Suprapubic skin (tissue), 3 donors: ENCODE data around the gene FXYD4.
"Not testable (repeated sequence)": the region's sequence is repeated elsewhere in the genome, so short reads cannot be mapped to it uniquely, and the experiment has no call there.

Source experiments
- POLR2A ChIP-seq, 2 donors: fragments of 450-650 bp; IDR thresholded peaks; one replicate each; pipeline ENCODE4 v1.6.1; 2017; ENCODE audit warnings: antibody characterized with exemption in 2 of 2, mild to moderate bottlenecking in 2 of 2, moderate library complexity in 2 of 2
- TF ChIP-seq, protein P1 (sequence below), 2 donors: fragments of 200-600 bp in 1 of 2; fragments of 450-650 bp in 1 of 2; sonication (generic) in 1 of 2; IDR thresholded peaks; one replicate each; pipeline ENCODE4 v1.5.1; 2016 to 2019; ENCODE audit warnings: antibody characterized with exemption in 2 of 2, mild to moderate bottlenecking in 1 of 2, moderate library complexity in 1 of 2

DNA sequence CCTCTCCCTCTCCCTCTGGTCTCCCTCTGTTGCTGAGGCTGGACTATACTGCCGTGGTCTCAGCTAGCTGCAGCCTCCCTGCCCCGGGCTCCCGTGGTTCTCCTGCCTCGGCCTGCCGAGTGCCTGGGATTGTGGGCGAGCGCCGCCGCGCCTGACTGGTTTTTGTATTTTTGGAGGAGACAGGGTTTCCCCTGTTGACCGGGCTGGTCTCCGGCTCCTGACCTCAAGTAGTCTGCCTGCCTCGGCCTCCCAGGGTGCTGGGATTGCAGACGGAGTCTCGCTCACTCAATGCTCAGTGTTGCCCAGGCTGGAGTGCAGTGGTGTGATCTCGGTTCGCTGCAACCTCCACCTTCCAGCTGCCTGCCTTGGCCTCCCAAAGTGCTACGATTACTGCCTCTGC, 42.6 kb upstream of the FXYD4 start:
- TF ChIP-seq, protein P1, sequence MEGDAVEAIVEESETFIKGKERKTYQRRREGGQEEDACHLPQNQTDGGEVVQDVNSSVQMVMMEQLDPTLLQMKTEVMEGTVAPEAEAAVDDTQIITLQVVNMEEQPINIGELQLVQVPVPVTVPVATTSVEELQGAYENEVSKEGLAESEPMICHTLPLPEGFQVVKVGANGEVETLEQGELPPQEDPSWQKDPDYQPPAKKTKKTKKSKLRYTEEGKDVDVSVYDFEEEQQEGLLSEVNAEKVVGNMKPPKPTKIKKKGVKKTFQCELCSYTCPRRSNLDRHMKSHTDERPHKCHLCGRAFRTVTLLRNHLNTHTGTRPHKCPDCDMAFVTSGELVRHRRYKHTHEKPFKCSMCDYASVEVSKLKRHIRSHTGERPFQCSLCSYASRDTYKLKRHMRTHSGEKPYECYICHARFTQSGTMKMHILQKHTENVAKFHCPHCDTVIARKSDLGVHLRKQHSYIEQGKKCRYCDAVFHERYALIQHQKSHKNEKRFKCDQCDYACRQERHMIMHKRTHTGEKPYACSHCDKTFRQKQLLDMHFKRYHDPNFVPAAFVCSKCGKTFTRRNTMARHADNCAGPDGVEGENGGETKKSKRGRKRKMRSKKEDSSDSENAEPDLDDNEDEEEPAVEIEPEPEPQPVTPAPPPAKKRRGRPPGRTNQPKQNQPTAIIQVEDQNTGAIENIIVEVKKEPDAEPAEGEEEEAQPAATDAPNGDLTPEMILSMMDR (IDR thresholded peaks at IDR 0.05) = not testable (repeated sequence)
- TF ChIP-seq POLR2A (IDR thresholded peaks at IDR 0.05) = not testable (repeated sequence)
